GM12878 (cell line): ENCODE measurements around the gene TNFRSF8. TPM values are rescaled to one million over a fixed set of nuclear protein-coding genes. Genes with fewer than 3 reads are reported as not detected.

Source experiments
- ATAC-seq: fragments of 200-7000 bp; cut with Tn5 transposase; 3 replicates; pipeline ENCODE4 v1.9.1; 2020; ENCODE audit warnings: mild to moderate bottlenecking, moderate library complexity
- BruUV-seq: library from RNA; stranded (reverse); fragments of 400-500 nt; replicated peaks from 2 replicates; lab custom pipeline; 2021; lab: Mats Ljungman, UMichigan
- CTCF ChIA-PET: fragments of 300-600 bp; sonication (Branson Sonifier 250); formaldehyde crosslinking; extraction: SDS; loops from one replicate; lab custom pipeline; 2021; ENCODE audit warnings: inconsistent platforms; lab: Yijun Ruan, JAX
- POLR2A ChIA-PET: fragments of 350-600 bp; formaldehyde crosslinking; extraction: SDS; loops from one replicate; lab custom pipeline; 2021; ENCODE audit warnings: inconsistent platforms; lab: Charles Lee
- RAD21 ChIA-PET: fragments of 300-600 bp; sonication (Branson Sonifier 250); formaldehyde crosslinking; loops from one replicate; lab custom pipeline; 2023; ENCODE audit warnings: antibody characterized with exemption; ENCODE audit not compliant: unreplicated experiment; lab: Charles Lee
- SMC1A ChIA-PET: fragments of 300-600 bp; sonication (Branson Sonifier 250); formaldehyde crosslinking; loops from one replicate; lab custom pipeline; 2023; ENCODE audit not compliant: unreplicated experiment, uncharacterized antibody; lab: Charles Lee
- DNase-seq: peaks from one replicate; pipeline ENCODE4 v3.0.0-alpha.2; 2011; ENCODE audit warnings: low read depth, low spot score
- FAIRE-seq: peaks from 3 replicates; lab custom pipeline; 2011; peaks lifted over from hg19 to GRCh38; lab: Jason Lieb, UNC
- H2AFZ ChIP-seq: 2 replicates; pipeline ENCODE4 v1.6.0; 2011; ENCODE audit warnings: low read depth, low read length, control low read depth; ENCODE audit not compliant: control insufficient read depth
- H3K27ac ChIP-seq: 2 replicates; pipeline ENCODE4 v1.5.1; 2011; ENCODE audit warnings: control low read depth; ENCODE audit not compliant: control insufficient read depth, insufficient read depth
- H3K27me3 ChIP-seq, 2 experiments: replicated peaks in 1 of 2; 2 replicates each; pipeline versions ENCODE4 v1.6.0 to v1.6.1; 2011; ENCODE audit warnings: low read length in 1 of 2; ENCODE audit not compliant: control insufficient read depth in 2 of 2, insufficient read depth in 2 of 2
- H3K36me3 ChIP-seq, 2 experiments: 2 replicates each; pipeline ENCODE4 v1.5.1; 2011; ENCODE audit warnings: low read length in 1 of 2; ENCODE audit not compliant: control insufficient read depth in 2 of 2, insufficient read depth in 2 of 2
- H3K4me1 ChIP-seq: 2 replicates; pipeline ENCODE4 v1.6.1; 2011; ENCODE audit warnings: mild to moderate bottlenecking, low read length, moderate library complexity, mixed read lengths; ENCODE audit not compliant: control insufficient read depth, insufficient read depth
- H3K4me2 ChIP-seq: 2 replicates; pipeline ENCODE4 v1.6.0; 2011; ENCODE audit warnings: control low read depth; ENCODE audit not compliant: control insufficient read depth, insufficient read depth
- H3K4me3 ChIP-seq: fragments of 200-600 bp; sonication (generic); 2 replicates; pipeline ENCODE4 v1.5.1; 2016
- H3K79me2 ChIP-seq: 2 replicates; pipeline ENCODE4 v1.6.0; 2011; ENCODE audit warnings: low read length; ENCODE audit not compliant: control insufficient read depth, insufficient read depth
- H3K9ac ChIP-seq: 2 replicates; pipeline ENCODE4 v1.8.0; 2011; ENCODE audit warnings: low read length, control low read depth, mixed read lengths; ENCODE audit not compliant: control insufficient read depth, insufficient read depth
- H3K9me3 ChIP-seq: replicated peaks from 3 replicates; pipeline ENCODE4 v1.5.1; 2011; ENCODE audit warnings: mild to moderate bottlenecking, low read length; ENCODE audit not compliant: control insufficient read depth, insufficient read depth
- H4K20me1 ChIP-seq: 2 replicates; pipeline ENCODE4 v1.6.0; 2011; ENCODE audit not compliant: control insufficient read depth, insufficient read depth
- ASH2L ChIP-seq: fragments of 300-600, 200-600 bp; sonication (generic); IDR thresholded peaks from 2 replicates; pipeline ENCODE4 v1.6.1; 2017; ENCODE audit warnings: low read depth, mild to moderate bottlenecking, borderline replicate concordance
- HDAC2 ChIP-seq: fragments of 200-600 bp; sonication (generic); IDR thresholded peaks from 2 replicates; pipeline ENCODE4 v1.6.1; 2017
- HDAC6 ChIP-seq: fragments of 200-600 bp; sonication (generic); IDR thresholded peaks from one replicate; pipeline ENCODE4 v1.8.0; 2017; ENCODE audit warnings: antibody characterized with exemption; ENCODE audit not compliant: unreplicated experiment
- IKZF2 ChIP-seq, 2 experiments: fragments of 450-650 bp; IDR thresholded peaks; 2 replicates each; pipeline ENCODE4 v1.6.1; 2017; ENCODE audit warnings: mild to moderate bottlenecking in 2 of 2, moderate library complexity in 2 of 2
- JUND ChIP-seq: IDR thresholded peaks from 2 replicates; pipeline ENCODE4 v1.6.1; 2012; ENCODE audit warnings: low read depth, mild to moderate bottlenecking, low read length, improper control_type of control experiment, moderate library complexity
- MTA3 ChIP-seq: IDR thresholded peaks from 2 replicates; pipeline ENCODE4 v1.6.1; 2012; ENCODE audit warnings: low read length, inconsistent platforms, borderline replicate concordance
- PAX8 ChIP-seq: fragments of 450-650 bp; IDR thresholded peaks from 2 replicates; pipeline ENCODE4 v1.6.1; 2017; ENCODE audit warnings: mild to moderate bottlenecking, moderate library complexity
- SMAD5 ChIP-seq: IDR thresholded peaks from 2 replicates; pipeline ENCODE4 v1.6.1; 2016; ENCODE audit warnings: antibody characterized with exemption, low read depth
- SPI1 ChIP-seq: IDR thresholded peaks from 2 replicates; pipeline ENCODE4 v1.6.1; 2011; ENCODE audit warnings: low read depth, mild to moderate bottlenecking, low read length, moderate library complexity, borderline replicate concordance; ENCODE audit not compliant: insufficient read depth
- TARDBP ChIP-seq: IDR thresholded peaks from 2 replicates; pipeline ENCODE4 v1.6.1; 2016; ENCODE audit warnings: borderline replicate concordance
- WRNIP1 ChIP-seq: IDR thresholded peaks from 2 replicates; pipeline ENCODE4 v1.6.1; 2011; ENCODE audit warnings: low read depth, low read length, improper control_type of control experiment, borderline replicate concordance
- WGBS: methylation state at CpG from one replicate; pipeline ENCODE4 v1.1.6; 2016; ENCODE audit warnings: low lambda C conversion rate; ENCODE audit not compliant: insufficient replicate concordance, insufficient coverage; ENCODE audit errors: missing lambda C conversion rate; 5-methylcytosine and 5-hydroxymethylcytosine counted together
- in situ Hi-C: fragments of 300-500 bp; cut with MboI; formaldehyde crosslinking; loops from 9 replicates; pipeline ENCODE4 v1.14.3; 2018; ENCODE audit warnings: mixed read lengths
- intact Hi-C: fragments of 100-400 bp; cut with micrococcal nuclease; formaldehyde crosslinking; loops from one replicate; pipeline ENCODE4 v1.14.2; 2022; ENCODE audit not compliant: unreplicated experiment
- polyA plus RNA-seq, 11 experiments: library from polyadenylated mRNA; depleted of rRNA in 4 of 11; unstranded in 6 of 11; stranded (reverse) in 5 of 11; fragments of >200 nt; fragmentation: Nextera tagmentation in 4 of 11; fragmentation: Illumina TruSeq in 1 of 11; extraction: Ambion mirVana in 4 of 11; extraction: Trizol in 1 of 11; gene quantifications; 1 replicate in 1 of 11; 2 replicates in 10 of 11; pipeline versions ENCODE4 v1.2.1 to v1.2.3, GENCODE V29; 2011 to 2016; ENCODE audit warnings: inconsistent platforms in 2 of 11, missing spikeins in 2 of 11, low read depth in 1 of 11
- total RNA-seq, 4 experiments: library from RNA; depleted of rRNA in 3 of 4; stranded (reverse); fragments of >200 nt in 3 of 4; fragmentation: Illumina TruSeq in 1 of 4; extraction: Trizol in 1 of 4; gene quantifications; 2 replicates each; pipeline versions ENCODE4 v1.2.1 to v1.2.3, GENCODE V29; 2013 to 2021
- TF ChIP-seq, protein P1 (sequence below): IDR thresholded peaks from 2 replicates; pipeline ENCODE4 v1.6.1; 2011; ENCODE audit warnings: borderline replicate concordance, low read depth, mild to moderate bottlenecking, moderate library complexity, mixed read lengths, low read length; ENCODE audit not compliant: insufficient read depth; ENCODE audit errors: extremely low read length

TNFRSF8 gene
- total and polyA plus RNA-seq, 10 of the 15 experiments (the other 5 are each of a cell fraction or from before 2014, with no cell fraction given): 9.8 to 114 (median 58.8) TPM

DNA sequence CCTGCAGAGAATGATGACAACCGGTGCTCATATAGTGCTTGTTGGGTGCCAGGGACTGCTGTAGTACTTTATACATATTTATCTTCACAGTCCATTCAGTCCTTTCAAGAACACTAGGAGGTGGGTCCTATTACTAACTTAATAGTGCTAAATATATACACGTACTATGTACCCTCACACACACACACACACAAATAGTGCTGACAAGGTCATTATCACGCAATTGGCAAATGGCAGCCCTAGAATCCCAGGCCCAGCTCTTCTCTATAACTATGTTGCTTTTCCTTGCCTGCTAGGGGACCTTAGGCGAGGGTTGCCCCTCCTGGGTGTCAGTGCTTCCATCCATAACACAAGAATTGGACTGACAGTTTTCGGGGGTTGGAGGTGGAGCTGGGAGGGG, 33.5 kb downstream of the TNFRSF8 start:
- intact Hi-C loops (no loop called here), in situ Hi-C loops (no loop called here)
- WGBS: 69% methylated on average over 5 of the region's 5 CpGs
- no peak overlapping the region for H3K4me2 ChIP-seq
- SMC1A ChIA-PET: interaction anchor here (1.1 kb wide), 1 partner anchor 62 kb away, joined by 3 read pairs; no protein-coding TSS in a partner anchor
- H3K9ac ChIP-seq: no peak overlapping the region
- peaks cover 21 to 26% of the 10 kb centered on the region in 2 experiments for H3K36me3 ChIP-seq
- no TSS peak for BruUV-seq
- TF ChIP-seq IKZF2 (IDR thresholded peaks at IDR 0.05): no peak
- no peak for TF ChIP-seq HDAC6
- TF ChIP-seq, protein P1, sequence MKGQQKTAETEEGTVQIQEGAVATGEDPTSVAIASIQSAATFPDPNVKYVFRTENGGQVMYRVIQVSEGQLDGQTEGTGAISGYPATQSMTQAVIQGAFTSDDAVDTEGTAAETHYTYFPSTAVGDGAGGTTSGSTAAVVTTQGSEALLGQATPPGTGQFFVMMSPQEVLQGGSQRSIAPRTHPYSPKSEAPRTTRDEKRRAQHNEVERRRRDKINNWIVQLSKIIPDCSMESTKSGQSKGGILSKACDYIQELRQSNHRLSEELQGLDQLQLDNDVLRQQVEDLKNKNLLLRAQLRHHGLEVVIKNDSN: no peak
- TF ChIP-seq WRNIP1: no peak
- TF ChIP-seq SMAD5: no peak
- no peak for TF ChIP-seq HDAC2
- no peak for TF ChIP-seq ASH2L
- no peak for TF ChIP-seq PAX8
- TF ChIP-seq JUND: no peak
- TF ChIP-seq SPI1: no peak
- TF ChIP-seq TARDBP: no peak
- no peak for TF ChIP-seq MTA3
- no peaks in the 10 kb centered on the region for H3K27me3 ChIP-seq
- CTCF ChIA-PET: interaction anchor here (1.1 to 1.8 kb wide), 2 partner anchors 17 to 28 kb away, joined by 3 to 5 read pairs; no protein-coding TSS in a partner anchor
- ATAC-seq (no peak), FAIRE-seq (no peak), DNase-seq (no peak)
- RAD21 ChIA-PET: no interaction called here
- no peaks in the 10 kb centered on the region for H3K9me3 ChIP-seq
- POLR2A ChIA-PET: interaction anchor here (0.6 to 2.1 kb wide), 3 partner anchors 8 to 70 kb away, joined by 4 to 5 read pairs (median 5); no protein-coding TSS in a partner anchor
- H4K20me1 ChIP-seq: no peaks in the 10 kb centered on the region
- no peaks in the 10 kb centered on the region for H3K4me1 ChIP-seq
- no peak overlapping the region for H2AFZ ChIP-seq
- no peak overlapping the region for H3K4me3 ChIP-seq
- no peak overlapping the region for H3K27ac ChIP-seq
- H3K79me2 ChIP-seq: peaks cover 31% of the 10 kb centered on the region
